Esophagus squamous epithelium (tissue), 4 donors: Measurements from ENCODE around the gene ELMO1.

Experiments used
- CTCF ChIP-seq, 6 experiments: fragments of 450-650 bp in 4 of 6; fragments of 200-600 bp in 2 of 6; sonication (generic) in 2 of 6; IDR thresholded peaks; one replicate each; pipeline ENCODE4 v1.5.1; 2016 to 2019; ENCODE audit warnings: antibody characterized with exemption in 6 of 6, mild to moderate bottlenecking in 4 of 6, moderate library complexity in 4 of 6
- POLR2A ChIP-seq, 4 donors: fragments of 450-650 bp; IDR thresholded peaks; one replicate each; pipeline ENCODE4 v1.6.1; 2017; ENCODE audit warnings: antibody characterized with exemption in 4 of 4, mild to moderate bottlenecking in 4 of 4, moderate library complexity in 3 of 4

- TF ChIP-seq CTCF (IDR thresholded peaks at IDR 0.05) = no peak
- no peak for TF ChIP-seq POLR2A (IDR thresholded peaks at IDR 0.05)
Measured at GRCh38 chr7:36900988-36901710, 547.5 kb downstream of the ELMO1 start.
